Caco-2 (cell line): ENCODE measurements around the gene CRABP2. TPM values are rescaled to one million over a fixed set of nuclear protein-coding genes. Genes with fewer than 3 reads are reported as not detected.

Source experiments
- BruUV-seq: library from RNA; stranded (reverse); fragments of 400-500 nt; replicated peaks from 2 replicates; lab custom pipeline; 2021; lab: Mats Ljungman, UMichigan
- CTCF ChIA-PET: fragments of 300-600 bp; sonication (Branson Sonifier 250); formaldehyde crosslinking; loops from one replicate; lab custom pipeline; 2022; ENCODE audit warnings: antibody characterized with exemption; lab: Charles Lee
- POLR2A ChIA-PET: fragments of 300-600 bp; sonication (Branson Sonifier 250); formaldehyde crosslinking; loops from one replicate; lab custom pipeline; 2022; ENCODE audit warnings: antibody characterized with exemption; lab: Charles Lee
- DNase-seq, 2 experiments: peaks; one replicate each; pipeline versions ENCODE4 v3.0.0 to v3.0.0-alpha.2; 2020 to 2022
- H3K27me3 ChIP-seq: replicated peaks from 2 replicates; pipeline ENCODE4 v1.6.0; 2011; ENCODE audit warnings: low read length; ENCODE audit not compliant: control insufficient read depth, insufficient read depth
- H3K36me3 ChIP-seq: 2 replicates; pipeline ENCODE4 v1.5.1; 2011; ENCODE audit warnings: low read length; ENCODE audit not compliant: control insufficient read depth, insufficient read depth
- H3K4me1 ChIP-seq: fragments of 250-450 bp; sonication (Bioruptor Pico); 2 replicates; pipeline ENCODE4 v1.5.1; 2020; ENCODE audit warnings: mild to moderate bottlenecking
- H3K4me3 ChIP-seq: 2 replicates; pipeline ENCODE4 v1.5.1; 2011; ENCODE audit warnings: low read depth, mild to moderate bottlenecking, control low read depth, low read length
- H3K9me3 ChIP-seq: fragments of 250-450 bp; sonication (Bioruptor Pico); 2 replicates; pipeline ENCODE4 v1.5.1; 2020; ENCODE audit warnings: mild to moderate bottlenecking, moderate library complexity
- H3K27ac Mint-ChIP-seq: one replicate; pipeline ENCODE4 v1.8.0; 2022; ENCODE audit warnings: mixed read lengths; ENCODE audit not compliant: unreplicated experiment
- H3K27me3 Mint-ChIP-seq: one replicate; pipeline ENCODE4 v1.8.0; 2022; ENCODE audit warnings: mixed read lengths; ENCODE audit not compliant: insufficient read depth, unreplicated experiment
- H3K36me3 Mint-ChIP-seq: one replicate; pipeline ENCODE4 v1.8.0; 2022; ENCODE audit warnings: mild to moderate bottlenecking, mixed read lengths; ENCODE audit not compliant: insufficient read depth, unreplicated experiment
- H3K4me1 Mint-ChIP-seq: one replicate; pipeline ENCODE4 v1.8.0; 2022; ENCODE audit warnings: low read depth, mixed read lengths; ENCODE audit not compliant: unreplicated experiment
- H3K4me3 Mint-ChIP-seq: one replicate; pipeline ENCODE4 v1.8.0; 2022; ENCODE audit warnings: mild to moderate bottlenecking, moderate library complexity, mixed read lengths; ENCODE audit not compliant: unreplicated experiment
- H3K9me3 Mint-ChIP-seq: one replicate; pipeline ENCODE4 v1.8.0; 2022; ENCODE audit warnings: mixed read lengths; ENCODE audit not compliant: unreplicated experiment
- intact Hi-C: fragments of 100-400 bp; cut with micrococcal nuclease; formaldehyde crosslinking; loops from one replicate; pipeline ENCODE4 v1.10.0; 2022; ENCODE audit not compliant: unreplicated experiment
- total RNA-seq: library from RNA; stranded (reverse); gene quantifications from 2 replicates; pipeline ENCODE4 v1.2.3, GENCODE V29; 2022
- TF ChIP-seq, protein P1 (sequence below), 2 experiments: fragments of 200-600 bp in 1 of 2; IDR thresholded peaks; 1 replicate in 1 of 2; 2 replicates in 1 of 2; pipeline versions ENCODE4 v1.5.1 to v1.8.0; 2011 to 2022; ENCODE audit warnings: antibody characterized with exemption in 1 of 2, control low read depth in 1 of 2, inconsistent platforms in 1 of 2, low read depth in 1 of 2, low read length in 1 of 2, mild to moderate bottlenecking in 1 of 2, moderate library complexity in 1 of 2; ENCODE audit not compliant: insufficient read depth in 1 of 2, severe bottlenecking in 1 of 2, unreplicated experiment in 1 of 2

Gene CRABP2
- total RNA-seq, 1 experiment from 2014 or later, result 27.1 TPM

DNA sequence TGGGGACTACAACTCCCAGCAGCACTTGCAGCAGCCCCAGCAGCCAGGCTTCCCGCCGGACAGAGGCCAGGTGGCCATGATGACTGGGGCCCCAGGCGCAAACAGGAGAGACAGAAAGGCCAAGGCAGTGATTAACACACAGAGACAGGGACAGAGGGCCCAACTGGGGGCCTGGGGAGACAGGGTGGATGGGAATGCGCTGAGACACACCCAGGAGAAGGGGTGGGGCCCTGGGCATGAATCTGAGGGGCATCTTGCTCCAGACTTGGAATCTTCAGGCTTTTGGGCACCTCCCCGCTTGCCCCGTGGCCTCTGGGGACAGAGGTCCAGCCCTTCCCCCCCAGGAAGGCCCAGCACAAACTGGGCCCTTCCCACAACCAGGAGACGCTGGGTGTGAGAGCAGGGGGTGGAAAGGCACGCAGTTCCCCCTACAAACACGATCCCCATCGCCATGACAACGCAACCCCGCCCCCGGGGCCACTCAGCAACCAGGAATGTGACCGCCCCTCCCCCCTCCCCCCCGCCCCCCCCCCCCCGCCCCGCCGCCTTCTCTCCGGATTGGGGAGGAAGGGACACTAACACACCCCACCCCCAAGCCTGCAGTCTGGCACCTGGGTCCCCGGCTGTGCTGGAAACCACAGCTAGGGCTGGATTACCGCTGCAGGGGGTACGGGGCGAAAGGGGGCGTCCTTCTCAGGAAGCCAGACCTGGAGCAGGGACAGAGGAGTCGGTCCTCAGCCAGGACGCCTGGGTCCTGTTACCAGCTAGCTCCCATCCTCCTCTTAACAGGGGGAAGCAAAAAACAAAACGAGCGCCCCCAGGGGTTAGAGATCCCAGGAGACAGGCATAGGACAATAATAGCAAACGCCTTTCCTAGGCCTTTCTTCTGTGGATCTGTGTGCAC is 41.6 kb upstream of the CRABP2 start:
- Mint-ChIP-seq H3K4me1 (peaks cover 33% of the 10 kb centered on the region), H3K27me3 (no peaks in the 10 kb centered on the region), H3K4me3 (peak overlapping the region; percentile 79), H3K27ac (peak overlapping the region; percentile 100), H3K36me3 (peaks cover 73% of the 10 kb centered on the region), H3K9me3 (no peaks in the 10 kb centered on the region)
- CTCF ChIA-PET, result interaction anchor here (1.5 to 1.9 kb wide), 3 partner anchors 19 to 57 kb away, joined by 10 to 11 read pairs (median 10); partner anchors contain the start of genes ISG20L2 and METTL25B
- intact Hi-C loops, result loop anchor here (1.0 to 2.0 kb wide), 2 partner anchors 18 to 20 kb away; partner anchors contain the start of genes ISG20L2, METTL25B and PRCC
- BruUV-seq, result no TSS peak
- POLR2A ChIA-PET, result interaction anchor here (0.6 to 2.8 kb wide), 6 partner anchors 13 to 243 kb away, joined by 3 to 32 read pairs (median 4); partner anchors contain the start of genes ISG20L2, METTL25B and PRCC
- Histone ChIP-seq H3K9me3 (no peaks in the 10 kb centered on the region), H3K4me3 (peak overlapping the region; percentile 47), H3K27me3 (no peaks in the 10 kb centered on the region), H3K4me1 (peaks cover 38% of the 10 kb centered on the region), H3K36me3 (peaks cover 15% of the 10 kb centered on the region)
- TF ChIP-seq, protein P1, sequence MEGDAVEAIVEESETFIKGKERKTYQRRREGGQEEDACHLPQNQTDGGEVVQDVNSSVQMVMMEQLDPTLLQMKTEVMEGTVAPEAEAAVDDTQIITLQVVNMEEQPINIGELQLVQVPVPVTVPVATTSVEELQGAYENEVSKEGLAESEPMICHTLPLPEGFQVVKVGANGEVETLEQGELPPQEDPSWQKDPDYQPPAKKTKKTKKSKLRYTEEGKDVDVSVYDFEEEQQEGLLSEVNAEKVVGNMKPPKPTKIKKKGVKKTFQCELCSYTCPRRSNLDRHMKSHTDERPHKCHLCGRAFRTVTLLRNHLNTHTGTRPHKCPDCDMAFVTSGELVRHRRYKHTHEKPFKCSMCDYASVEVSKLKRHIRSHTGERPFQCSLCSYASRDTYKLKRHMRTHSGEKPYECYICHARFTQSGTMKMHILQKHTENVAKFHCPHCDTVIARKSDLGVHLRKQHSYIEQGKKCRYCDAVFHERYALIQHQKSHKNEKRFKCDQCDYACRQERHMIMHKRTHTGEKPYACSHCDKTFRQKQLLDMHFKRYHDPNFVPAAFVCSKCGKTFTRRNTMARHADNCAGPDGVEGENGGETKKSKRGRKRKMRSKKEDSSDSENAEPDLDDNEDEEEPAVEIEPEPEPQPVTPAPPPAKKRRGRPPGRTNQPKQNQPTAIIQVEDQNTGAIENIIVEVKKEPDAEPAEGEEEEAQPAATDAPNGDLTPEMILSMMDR (IDR thresholded peaks at IDR 0.05; ENCODE audit: insufficient read depth in 1 of 2, low read depth in 1 of 2, low read length in 1 of 2, severe bottlenecking in 1 of 2, unreplicated experiment in 1 of 2), result peak; percentile 14 to 35
- DNase-seq, result peak; percentile 98

DNA sequence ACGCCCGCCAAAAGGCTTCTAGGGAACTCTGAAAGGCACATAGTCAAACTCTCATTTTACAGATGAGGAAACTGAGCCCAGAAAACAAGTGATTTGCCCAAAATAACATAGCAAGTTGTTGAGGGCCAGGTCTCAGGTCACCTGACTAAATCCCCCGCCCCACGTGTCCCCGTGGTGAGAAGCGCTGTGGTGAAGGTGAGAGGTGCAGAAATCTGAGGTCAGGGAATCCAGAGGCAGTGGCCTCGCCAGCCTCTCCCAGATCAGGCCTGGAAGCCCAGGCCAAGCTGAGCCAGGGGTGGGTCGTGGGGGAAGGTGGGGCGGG is 41.0 kb upstream of the CRABP2 start:
- H3K36me3 Mint-ChIP-seq, result peaks cover 79% of the 10 kb centered on the region
- H3K27ac Mint-ChIP-seq, result peak overlapping the region; percentile 100
- Histone ChIP-seq H3K36me3 (peaks cover 15% of the 10 kb centered on the region), H3K9me3 (no peaks in the 10 kb centered on the region), H3K4me3 (peak overlapping the region; percentile 39), H3K27me3 (no peaks in the 10 kb centered on the region), H3K4me1 (peaks cover 44% of the 10 kb centered on the region)
- CTCF ChIA-PET, result interaction anchor here (1.5 to 1.9 kb wide), 2 partner anchors 18 to 57 kb away, joined by 10 to 11 read pairs; partner anchors contain the start of genes ISG20L2 and METTL25B
- TF ChIP-seq, protein P1 (IDR thresholded peaks at IDR 0.05; ENCODE audit: insufficient read depth in 1 of 2, low read depth in 1 of 2, low read length in 1 of 2, severe bottlenecking in 1 of 2, unreplicated experiment in 1 of 2), result no peak
- POLR2A ChIA-PET, result interaction anchor here (1.6 to 2.8 kb wide), 2 partner anchors 18 to 21 kb away, joined by 13 to 32 read pairs; partner anchors contain the start of genes ISG20L2, METTL25B and PRCC
- H3K9me3 Mint-ChIP-seq, result no peaks in the 10 kb centered on the region
- no peak for DNase-seq
- intact Hi-C loops, result loop anchor here (1.0 to 2.0 kb wide), 2 partner anchors 18 to 21 kb away; partner anchors contain the start of genes ISG20L2, METTL25B and PRCC
- no TSS peak for BruUV-seq
- H3K27me3 Mint-ChIP-seq, result no peaks in the 10 kb centered on the region
- H3K4me3 Mint-ChIP-seq, result peak overlapping the region; percentile 79
- H3K4me1 Mint-ChIP-seq, result peaks cover 40% of the 10 kb centered on the region

DNA sequence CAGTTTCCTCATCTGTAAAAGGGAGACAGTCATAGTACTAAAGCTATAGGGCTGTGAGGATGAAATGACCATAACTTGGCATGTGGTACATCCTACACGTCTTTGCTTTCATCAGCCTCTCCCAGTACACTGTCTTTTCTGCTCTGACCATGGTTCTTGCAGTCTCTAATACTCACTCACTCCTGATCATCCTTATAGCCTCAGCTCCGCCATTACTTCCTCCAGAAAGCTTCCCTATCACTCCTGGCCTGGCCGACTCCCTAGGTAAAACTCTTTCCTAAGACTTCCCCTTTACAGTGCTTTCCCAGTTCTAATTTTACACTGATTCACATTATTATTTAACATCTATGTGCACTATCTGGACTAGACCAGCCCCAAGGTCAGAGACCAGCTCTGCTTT is 40.5 kb upstream of the CRABP2 start:
- Mint-ChIP-seq H3K4me3 (peak overlapping the region; percentile 79), H3K27me3 (no peaks in the 10 kb centered on the region), H3K27ac (peak overlapping the region; percentile 100), H3K4me1 (peaks cover 43% of the 10 kb centered on the region), H3K9me3 (no peaks in the 10 kb centered on the region), H3K36me3 (peaks cover 80% of the 10 kb centered on the region)
- peaks cover 15% of the 10 kb centered on the region for H3K36me3 ChIP-seq
- peaks cover 45% of the 10 kb centered on the region for H3K4me1 ChIP-seq
- BruUV-seq, result no TSS peak
- CTCF ChIA-PET, result interaction anchor here (0.7 to 1.9 kb wide), 2 partner anchors 17 to 20 kb away, joined by 3 to 11 read pairs; partner anchors contain the start of genes ISG20L2 and METTL25B
- POLR2A ChIA-PET, result interaction anchor here (1.6 to 2.8 kb wide), 2 partner anchors 18 to 21 kb away, joined by 13 to 32 read pairs; partner anchors contain the start of genes ISG20L2, METTL25B and PRCC
- intact Hi-C loops, result loop anchor here (1.0 to 2.0 kb wide), 2 partner anchors 17 to 21 kb away; partner anchors contain the start of genes ISG20L2, METTL25B and PRCC
- H3K4me3 ChIP-seq, result peak overlapping the region; percentile 39
- TF ChIP-seq, protein P1 (IDR thresholded peaks at IDR 0.05; ENCODE audit: insufficient read depth in 1 of 2, low read depth in 1 of 2, low read length in 1 of 2, severe bottlenecking in 1 of 2, unreplicated experiment in 1 of 2), result no peak
- no peaks in the 10 kb centered on the region for H3K27me3 ChIP-seq
- no peaks in the 10 kb centered on the region for H3K9me3 ChIP-seq
- no peak for DNase-seq
